Heart left ventricle (tissue), 13 donors: ENCODE data around the gene MAMDC4.

Source experiments
- POLR2A ChIP-seq, 2 donors: fragments of 450-650 bp; IDR thresholded peaks; one replicate each; pipeline ENCODE4 v1.6.1; 2017; ENCODE audit warnings: antibody characterized with exemption in 2 of 2, mild to moderate bottlenecking in 2 of 2, moderate library complexity in 2 of 2
- TF ChIP-seq, protein P1 (sequence below), 12 donors: fragments of 200-600 bp; sonication (generic) in 4 of 12; IDR thresholded peaks; one replicate each; pipeline versions ENCODE4 v1.5.0 to v1.8.0; 2018 to 2022; ENCODE audit warnings: antibody characterized with exemption in 12 of 12, mild to moderate bottlenecking in 5 of 12
- donor health status: ischemic (EF 13 %, LVEDD 7.1; RV severe dilation, severe dysfunction).
- donor health status: DM: no; HTN: yes; CAD: no.
- donor health status: DM: no; HTN: no; CAD: no.
- donor health status: ischemic (EF 25% LVEDD 6.9; RV normal size, moderate dysfunction).
- donor health status: ischemic (EF 25% LVEDD 5.7; RV mildly dilated, moderate dysfunction).
- donor health status: ischemic (EF 35%, LVEDD 5.7; RV mildly dilated, moderate dysfunction).
- donor health status: nonischemic (EF 11% LVEDD 7.7; RV severe dilation, severe dysfunction).
- donor health status: DM: yes; HTN: yes; CAD: no.
- donor health status: PGD.
- donor health status: ischemic (EF 29% LVEDD 5.4; RV normal size, mild dysfunction).
- donor health status: nonischemic (EF 23%, LVEDD 6.1; RV moderate dilation, normal function).

DNA sequence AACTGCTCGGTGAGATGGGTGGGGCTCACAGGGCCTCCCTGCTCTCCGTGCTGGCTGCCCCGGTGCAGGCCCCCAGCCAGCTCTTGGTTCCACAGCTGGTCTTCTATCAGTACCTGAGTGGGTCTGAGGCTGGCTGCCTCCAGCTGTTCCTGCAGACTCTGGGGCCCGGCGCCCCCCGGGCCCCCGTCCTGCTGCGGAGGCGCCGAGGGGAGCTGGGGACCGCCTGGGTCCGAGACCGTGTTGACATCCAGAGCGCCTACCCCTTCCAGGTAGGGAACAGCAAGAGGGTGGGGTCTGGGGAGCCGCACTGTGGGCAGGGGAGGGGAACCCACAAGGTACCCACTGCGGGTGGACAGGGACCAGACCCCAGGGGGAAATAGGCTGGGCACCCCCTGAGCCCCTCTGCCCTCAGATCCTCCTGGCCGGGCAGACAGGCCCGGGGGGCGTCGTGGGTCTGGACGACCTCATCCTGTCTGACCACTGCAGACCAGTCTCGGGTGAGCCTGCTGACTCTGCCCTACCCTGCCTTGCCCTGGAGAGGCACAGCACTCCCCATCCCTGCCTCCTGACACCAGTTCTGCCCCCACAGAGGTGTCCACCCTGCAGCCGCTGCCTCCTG lies 2.8 kb downstream of the MAMDC4 start:
- TF ChIP-seq, protein P1, sequence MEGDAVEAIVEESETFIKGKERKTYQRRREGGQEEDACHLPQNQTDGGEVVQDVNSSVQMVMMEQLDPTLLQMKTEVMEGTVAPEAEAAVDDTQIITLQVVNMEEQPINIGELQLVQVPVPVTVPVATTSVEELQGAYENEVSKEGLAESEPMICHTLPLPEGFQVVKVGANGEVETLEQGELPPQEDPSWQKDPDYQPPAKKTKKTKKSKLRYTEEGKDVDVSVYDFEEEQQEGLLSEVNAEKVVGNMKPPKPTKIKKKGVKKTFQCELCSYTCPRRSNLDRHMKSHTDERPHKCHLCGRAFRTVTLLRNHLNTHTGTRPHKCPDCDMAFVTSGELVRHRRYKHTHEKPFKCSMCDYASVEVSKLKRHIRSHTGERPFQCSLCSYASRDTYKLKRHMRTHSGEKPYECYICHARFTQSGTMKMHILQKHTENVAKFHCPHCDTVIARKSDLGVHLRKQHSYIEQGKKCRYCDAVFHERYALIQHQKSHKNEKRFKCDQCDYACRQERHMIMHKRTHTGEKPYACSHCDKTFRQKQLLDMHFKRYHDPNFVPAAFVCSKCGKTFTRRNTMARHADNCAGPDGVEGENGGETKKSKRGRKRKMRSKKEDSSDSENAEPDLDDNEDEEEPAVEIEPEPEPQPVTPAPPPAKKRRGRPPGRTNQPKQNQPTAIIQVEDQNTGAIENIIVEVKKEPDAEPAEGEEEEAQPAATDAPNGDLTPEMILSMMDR (IDR thresholded peaks at IDR 0.05) = no peak
- no peak for TF ChIP-seq POLR2A (IDR thresholded peaks at IDR 0.05)
